ENCODE results near the gene ABLIM3.

ABLIM3 gene

GRCh38 chr5:149133795-149134777 lies 7.2 kb upstream of the ABLIM3 start:
- DNase-seq (ENCODE audit: low spot score): no peak

DNA sequence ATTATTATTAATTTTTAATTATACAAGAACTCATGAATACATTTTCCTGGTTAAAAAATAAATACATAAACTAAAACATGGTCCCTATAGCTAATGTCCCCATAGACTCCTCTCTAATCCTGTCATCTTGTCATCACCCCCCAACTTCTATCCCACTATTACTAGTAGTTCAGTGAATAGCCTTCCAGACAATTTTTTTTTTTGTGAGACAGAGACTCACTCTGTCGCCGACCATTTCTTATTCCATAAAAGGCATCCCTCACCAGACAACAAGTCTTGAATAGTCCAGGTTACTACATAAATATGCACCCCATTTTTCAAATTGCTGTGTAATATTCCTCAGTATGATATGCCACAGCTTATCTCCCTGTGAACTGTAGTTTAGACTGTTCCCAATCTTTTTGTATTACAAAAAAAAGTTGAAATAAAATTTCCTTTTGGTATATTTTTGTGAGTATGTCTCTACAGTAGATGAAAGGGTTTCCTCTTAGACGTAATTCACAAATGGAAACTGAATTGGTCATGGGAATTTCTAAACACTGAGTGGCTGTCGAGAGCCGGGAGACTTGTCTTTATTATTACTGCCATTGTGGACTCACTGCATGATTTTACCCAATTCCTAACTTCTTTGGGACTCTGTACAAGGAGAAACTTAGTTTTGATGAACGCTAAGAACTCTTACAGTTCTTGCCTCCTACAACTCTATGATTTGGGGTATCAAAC lies 6.4 kb upstream of the ABLIM3 start:
- no peak for DNase-seq (ENCODE audit: low spot score)

DNA sequence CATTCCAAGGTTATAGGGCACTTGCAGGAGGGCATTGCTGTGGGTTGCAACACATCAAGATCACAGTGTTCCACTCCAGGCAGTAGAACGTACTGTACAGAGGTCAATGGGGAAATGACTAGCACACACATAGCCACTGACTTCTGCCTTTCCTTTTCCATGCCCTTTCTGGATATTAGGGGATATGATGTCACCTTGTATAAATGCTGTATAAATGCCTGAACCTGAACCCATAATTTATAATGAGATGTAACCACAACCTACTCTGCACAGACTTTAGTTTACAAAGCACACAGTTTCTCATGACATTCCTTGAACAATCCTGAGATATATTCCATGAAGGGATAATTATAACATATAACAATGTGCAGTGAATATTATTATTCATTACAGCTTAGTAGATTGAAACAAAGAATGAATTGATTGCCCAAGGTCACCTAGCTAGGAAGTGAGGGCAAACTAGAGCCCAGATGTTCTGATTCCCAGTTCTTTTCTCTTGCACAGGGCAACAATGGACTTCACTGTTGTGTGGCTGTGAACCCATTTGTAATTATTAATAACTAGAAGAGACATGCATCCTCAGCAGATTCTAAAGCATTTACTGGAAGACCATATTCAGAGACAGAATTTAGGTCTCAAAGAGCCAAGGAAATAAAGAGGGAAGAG lies 5.6 kb upstream of the ABLIM3 start:
- DNase-seq (ENCODE audit: low spot score): no peak

DNA sequence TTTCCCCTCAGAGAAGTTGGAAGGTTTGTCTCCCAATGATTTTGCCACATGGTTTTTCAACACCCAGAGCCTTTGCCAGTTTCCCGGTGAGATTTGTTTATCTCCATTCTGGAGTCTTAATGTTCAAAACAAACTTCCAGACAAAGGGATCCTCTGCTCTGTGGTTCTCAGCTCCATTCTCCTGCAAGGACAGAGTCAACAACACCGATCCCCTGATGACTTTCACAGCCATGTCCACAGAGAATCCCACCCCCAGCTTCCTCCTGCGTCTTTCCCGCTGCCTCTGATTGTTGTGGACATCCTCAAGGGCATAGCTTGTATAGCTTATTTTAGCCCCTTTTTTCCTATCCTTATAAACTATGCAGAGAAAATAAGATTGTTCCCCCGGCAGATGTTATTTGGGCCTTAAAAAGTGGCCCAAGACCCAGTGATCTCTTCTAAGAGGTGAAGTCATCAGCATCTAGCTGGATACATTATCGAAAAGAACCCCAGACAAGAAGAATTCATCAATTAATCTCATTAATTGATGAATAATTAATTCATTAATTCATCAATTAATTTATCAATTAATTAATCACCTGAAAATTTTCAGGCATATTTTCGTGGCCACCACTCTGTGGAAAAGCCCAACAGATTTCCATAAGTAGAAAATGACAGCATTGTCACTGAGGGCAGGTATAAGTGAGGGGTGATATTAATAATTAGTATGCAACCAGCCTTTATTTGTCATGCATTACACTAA lies 2.9 kb upstream of the ABLIM3 start:
- no peak for DNase-seq (ENCODE audit: low spot score)

DNA sequence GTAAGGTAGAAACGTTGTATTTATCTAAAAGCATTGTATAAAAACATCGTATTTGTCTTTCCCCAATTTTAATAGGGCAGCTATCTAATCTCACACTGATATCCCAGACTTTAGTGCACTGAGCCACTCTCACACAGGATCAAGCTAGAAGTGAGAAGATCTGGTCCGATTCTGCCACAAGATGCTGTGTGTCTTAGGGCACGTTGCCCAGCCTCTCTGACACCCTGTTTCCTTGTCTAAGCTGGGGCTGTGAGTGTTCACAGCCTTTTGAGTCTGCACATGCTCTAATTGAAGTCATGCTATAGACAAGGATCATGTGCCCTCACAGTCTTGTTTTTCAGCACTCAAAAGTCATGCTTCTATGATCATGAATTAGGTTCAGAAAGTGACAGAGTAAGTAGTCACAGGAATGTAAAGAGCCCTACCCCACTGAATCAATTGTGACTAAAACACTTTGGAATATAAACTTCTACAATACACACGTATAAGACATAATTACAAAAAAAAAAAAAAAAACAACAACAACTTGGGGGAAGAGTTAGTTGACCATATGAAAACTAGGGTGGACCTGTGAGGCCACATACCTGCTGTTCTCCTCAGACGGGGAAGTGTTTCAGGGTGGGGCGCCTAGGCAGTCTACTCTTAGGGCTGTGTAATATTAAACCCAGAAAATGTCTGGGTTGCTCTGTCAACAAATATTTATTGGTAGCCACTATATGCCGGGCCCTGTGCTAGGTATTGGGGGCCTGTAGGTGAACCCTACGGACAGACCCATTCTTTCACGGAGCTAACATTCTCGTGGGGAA lies 893 bp upstream of the ABLIM3 start:
- DNase-seq (ENCODE audit: low spot score): no peak

- DNase-seq (ENCODE audit: low spot score): no peak
These were observed 911 bp downstream of the ABLIM3 start for GRCh38 chr5:149141957-149142851.

DNA sequence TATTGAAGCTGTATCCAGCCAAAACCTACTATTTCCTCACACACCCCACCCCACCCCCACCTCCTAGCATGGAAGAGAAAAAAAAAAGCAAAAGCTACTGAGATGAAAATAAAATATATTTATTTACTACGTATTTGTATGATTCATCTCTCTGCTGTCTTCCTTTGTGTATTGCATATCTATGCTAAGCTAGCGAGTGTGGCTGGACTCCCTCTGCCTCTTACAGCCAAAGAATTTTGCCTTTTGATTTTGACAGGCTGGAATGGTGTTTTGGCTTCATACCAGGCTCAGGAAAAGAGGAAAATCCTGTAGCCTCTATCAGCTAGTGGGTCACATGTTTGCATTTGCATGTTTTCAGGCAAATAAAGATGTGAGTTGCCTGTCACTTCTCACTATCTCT lies 2.2 kb downstream of the ABLIM3 start:
- DNase-seq (ENCODE audit: low spot score): no peak

DNA sequence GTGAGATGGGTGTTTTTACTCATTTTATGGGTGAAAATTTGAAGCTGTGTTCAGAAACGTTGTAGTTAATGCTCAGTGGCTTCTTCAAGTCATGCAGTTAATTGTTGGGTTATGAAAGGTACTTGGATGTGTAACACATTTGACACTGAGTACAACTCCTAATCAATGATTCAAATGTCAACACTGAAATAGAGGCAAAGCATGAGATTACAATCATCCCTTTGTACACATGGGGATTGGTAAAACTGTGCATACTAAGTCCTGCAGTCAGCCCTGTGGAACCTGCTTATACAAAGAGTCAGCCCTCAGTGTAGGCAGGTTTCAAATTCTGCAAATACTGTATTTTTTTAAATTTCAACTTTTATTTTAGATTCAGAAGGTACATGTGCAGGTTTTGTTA lies 3.3 kb downstream of the ABLIM3 start:
- no peak for DNase-seq (ENCODE audit: low spot score)

- no peak for DNase-seq (ENCODE audit: low spot score)
These were observed 3.8 kb downstream of the ABLIM3 start for GRCh38 chr5:149145138-149145537.

DNA sequence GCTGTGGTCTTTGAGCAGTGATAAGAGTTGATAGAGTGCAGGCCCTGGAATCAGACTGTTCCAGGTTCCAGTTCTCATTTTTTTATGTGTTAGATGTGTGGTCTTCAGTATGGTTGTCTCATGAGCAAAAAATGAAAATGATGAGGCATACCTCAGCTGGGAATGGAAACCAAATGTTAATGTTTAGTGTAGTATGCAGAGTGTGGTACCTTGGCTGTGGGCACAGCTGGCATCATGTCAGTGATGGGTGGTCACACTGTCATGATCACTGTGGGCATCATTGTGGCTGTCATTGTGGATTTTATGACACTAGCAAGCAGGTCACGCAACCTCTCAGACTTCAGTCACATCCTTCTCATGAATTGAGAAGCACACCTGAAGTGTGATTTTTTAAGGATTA lies 6.4 kb downstream of the ABLIM3 start:
- DNase-seq (ENCODE audit: low spot score): no peak

- no peak for DNase-seq (ENCODE audit: low spot score)
These were observed 8.6 kb downstream of the ABLIM3 start for GRCh38 chr5:149149942-149150341.

DNA sequence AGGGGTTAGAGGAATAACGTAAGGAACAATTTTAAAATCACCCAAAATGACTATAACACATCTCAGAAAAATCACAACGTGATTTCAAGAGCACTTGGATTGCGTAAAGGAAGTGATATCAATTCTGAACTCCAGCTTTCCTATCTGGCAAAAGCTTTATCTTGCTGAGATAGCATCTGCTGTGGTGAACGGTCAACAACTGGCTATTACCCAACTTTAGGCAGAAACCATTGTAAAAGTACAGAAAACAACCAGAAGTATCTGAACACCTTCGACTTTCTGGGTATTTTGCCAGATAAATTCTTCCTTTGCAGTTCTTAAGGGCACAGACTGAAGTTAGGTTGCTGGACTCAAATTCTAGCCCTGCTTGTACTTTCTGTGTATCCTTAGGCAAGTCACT lies 9.2 kb downstream of the ABLIM3 start:
- DNase-seq (ENCODE audit: low spot score): no peak

DNA sequence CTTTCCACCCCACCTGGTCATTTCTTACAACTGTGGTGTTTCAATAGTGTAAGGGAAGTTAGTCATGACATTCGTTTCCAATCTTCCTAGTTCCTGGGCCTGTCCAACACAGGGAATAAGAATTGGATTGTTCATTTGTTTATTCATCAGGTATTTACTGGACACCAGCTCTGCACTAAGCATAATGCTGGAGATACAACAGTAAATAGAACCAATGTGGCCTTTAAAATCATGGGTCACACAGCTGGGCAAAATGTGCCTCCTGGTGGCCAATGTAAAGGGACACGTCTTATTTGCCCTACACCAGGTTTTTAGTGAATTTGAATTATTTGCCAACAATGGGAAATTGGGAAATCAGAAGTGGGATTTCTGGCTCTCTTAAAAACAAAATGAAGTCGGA lies 10.4 kb downstream of the ABLIM3 start:
- DNase-seq (ENCODE audit: low spot score): no peak

DNA sequence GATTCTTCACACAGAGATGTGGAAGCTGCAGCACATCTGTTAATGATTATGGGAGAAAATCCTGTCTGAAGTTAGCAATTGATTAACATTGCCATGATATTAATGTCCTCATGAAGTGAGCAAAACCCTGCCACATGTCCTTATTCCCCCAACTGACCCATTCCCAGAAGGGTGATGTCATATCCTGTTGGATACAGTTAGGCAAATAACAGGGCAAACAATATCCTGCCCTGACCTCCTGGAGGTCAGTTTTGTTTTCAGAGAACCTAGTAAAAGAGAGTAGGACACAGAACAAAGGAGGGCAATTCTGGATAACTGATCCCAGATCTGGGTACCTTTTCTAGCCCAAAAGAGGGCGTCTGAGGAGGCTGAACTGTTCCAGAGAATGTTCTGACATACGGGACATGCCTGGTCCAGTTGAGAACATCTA lies 11.0 kb downstream of the ABLIM3 start:
- DNase-seq (ENCODE audit: low spot score): no peak

GRCh38 chr5:149153193-149153750 lies 12.0 kb downstream of the ABLIM3 start:
- no peak for DNase-seq (ENCODE audit: low spot score)

GRCh38 chr5:149153751-149154610 lies 12.7 kb downstream of the ABLIM3 start:
- DNase-seq (ENCODE audit: low spot score): no peak

DNA sequence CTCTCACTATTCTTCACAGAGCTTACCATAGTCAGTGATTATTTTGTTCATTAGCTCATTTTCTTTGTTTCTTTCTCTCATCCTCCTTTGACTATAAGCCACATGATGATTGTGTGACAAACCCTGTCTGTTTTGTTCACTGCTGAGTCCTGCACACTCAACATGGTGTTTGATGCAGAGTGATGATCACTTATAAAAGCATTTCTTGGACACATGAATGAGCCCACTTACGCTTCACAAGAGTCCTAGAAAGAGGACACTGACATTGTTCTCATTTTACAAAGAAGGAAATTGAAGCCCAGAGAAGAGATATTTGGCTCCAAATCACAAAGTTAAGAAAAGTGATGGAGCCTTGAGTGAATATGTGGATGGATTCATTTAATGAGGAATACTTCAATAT lies 13.4 kb downstream of the ABLIM3 start:
- no peak for DNase-seq (ENCODE audit: low spot score)

DNA sequence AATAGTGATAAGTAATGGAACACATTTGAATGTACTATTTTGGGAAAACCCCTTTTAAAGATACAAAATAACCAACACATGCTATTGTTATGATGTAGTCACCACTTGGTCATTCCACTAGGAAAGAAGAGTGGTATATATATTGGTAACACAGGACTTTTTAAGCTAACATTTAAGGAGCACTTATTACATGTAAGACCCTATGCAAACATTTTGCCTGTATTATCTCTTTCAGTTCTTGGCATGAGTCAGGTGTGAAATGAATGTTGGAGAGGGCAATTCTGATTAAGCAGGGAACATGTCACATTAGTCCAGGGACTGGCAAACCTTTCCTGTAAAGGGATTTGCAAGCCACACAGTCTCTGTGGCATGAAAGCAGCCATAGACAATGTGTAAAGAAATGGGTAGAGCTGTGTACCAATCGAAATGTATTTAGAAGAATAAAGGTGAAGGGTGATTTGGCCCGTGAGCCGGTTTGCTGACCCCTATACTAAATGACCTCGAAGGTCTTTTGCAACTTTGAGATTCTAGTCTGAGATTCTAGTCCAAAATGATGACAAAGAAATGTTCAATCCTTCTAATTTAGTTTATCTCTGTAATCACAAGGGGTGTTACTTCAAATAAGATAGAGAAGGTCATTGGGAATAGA lies 15.3 kb downstream of the ABLIM3 start:
- no peak for DNase-seq (ENCODE audit: low spot score)
